LNCaP clone FGC (cell line): ENCODE results near the gene TKT.

Experiments used
- DNase-seq: peaks from one replicate; pipeline ENCODE4 v3.0.0-alpha.2; 2011; ENCODE audit warnings: low read depth
- H3K4me3 ChIP-seq: 2 replicates; pipeline ENCODE4 v1.5.1; 2011; ENCODE audit warnings: mild to moderate bottlenecking, low read depth, low read length, control low read depth
- TF ChIP-seq, protein P1 (sequence below): IDR thresholded peaks from 2 replicates; pipeline ENCODE4 v1.5.1; 2012; ENCODE audit warnings: mild to moderate bottlenecking; ENCODE audit not compliant: control insufficient read depth, insufficient read depth; ENCODE audit errors: extremely low read depth

The TKT gene

DNA sequence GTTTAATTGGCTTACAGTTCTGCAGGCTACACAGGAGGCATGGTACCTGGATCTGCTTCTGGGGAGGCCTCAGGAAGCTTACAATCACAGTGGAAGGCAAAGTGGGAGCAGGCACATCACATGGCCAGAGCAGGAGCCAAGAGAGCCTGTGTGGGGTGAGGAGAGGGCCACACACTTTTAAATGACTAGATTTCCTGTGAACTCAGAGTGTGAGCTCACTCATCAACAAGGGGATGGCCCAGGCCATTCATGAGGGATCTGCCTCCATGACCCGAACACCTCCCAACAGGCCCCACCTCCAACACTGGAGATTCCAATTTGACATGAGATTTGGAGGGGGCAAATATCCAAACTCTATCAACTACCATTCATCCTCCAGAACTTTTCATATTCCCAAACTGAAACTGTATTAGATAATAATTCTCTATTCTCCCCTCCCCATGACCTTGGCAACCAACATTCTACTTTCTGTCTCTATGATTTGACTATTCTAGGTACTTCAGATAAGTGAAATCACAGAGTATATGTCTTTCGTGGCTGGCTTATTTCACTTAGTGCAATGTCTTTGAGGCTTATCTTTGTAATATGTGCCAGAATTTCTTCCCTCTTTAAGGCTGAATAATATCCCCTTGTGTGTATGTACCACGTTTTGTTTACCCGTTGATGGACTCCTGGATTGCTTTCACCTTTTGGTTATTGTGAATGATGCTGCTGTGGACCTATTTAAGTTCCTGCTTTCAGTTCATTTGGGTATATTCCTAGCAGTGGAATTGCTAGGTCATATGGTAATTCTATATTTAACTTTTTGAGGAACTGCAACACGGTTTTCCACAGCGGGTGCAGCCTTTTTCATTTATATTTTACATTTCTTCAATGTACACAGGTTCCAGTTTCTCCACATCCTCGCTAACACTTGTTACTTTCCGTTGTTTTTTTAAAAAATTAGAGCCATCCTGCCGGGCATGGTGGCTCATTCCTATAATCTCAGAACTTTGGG lies 43.8 kb downstream of the TKT start:
- H3K4me3 ChIP-seq: no peak overlapping the region
- TF ChIP-seq, protein P1, sequence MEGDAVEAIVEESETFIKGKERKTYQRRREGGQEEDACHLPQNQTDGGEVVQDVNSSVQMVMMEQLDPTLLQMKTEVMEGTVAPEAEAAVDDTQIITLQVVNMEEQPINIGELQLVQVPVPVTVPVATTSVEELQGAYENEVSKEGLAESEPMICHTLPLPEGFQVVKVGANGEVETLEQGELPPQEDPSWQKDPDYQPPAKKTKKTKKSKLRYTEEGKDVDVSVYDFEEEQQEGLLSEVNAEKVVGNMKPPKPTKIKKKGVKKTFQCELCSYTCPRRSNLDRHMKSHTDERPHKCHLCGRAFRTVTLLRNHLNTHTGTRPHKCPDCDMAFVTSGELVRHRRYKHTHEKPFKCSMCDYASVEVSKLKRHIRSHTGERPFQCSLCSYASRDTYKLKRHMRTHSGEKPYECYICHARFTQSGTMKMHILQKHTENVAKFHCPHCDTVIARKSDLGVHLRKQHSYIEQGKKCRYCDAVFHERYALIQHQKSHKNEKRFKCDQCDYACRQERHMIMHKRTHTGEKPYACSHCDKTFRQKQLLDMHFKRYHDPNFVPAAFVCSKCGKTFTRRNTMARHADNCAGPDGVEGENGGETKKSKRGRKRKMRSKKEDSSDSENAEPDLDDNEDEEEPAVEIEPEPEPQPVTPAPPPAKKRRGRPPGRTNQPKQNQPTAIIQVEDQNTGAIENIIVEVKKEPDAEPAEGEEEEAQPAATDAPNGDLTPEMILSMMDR: no peak
- no peak for DNase-seq

GRCh38 chr3:53202331-53203015 lies 53.3 kb downstream of the TKT start:
- no peak overlapping the region for H3K4me3 ChIP-seq
- DNase-seq: no peak
- TF ChIP-seq, protein P1: no peak

GRCh38 chr3:53200501-53201498 lies 55.0 kb downstream of the TKT start:
- TF ChIP-seq, protein P1: no peak
- no peak overlapping the region for H3K4me3 ChIP-seq
- no peak for DNase-seq

DNA sequence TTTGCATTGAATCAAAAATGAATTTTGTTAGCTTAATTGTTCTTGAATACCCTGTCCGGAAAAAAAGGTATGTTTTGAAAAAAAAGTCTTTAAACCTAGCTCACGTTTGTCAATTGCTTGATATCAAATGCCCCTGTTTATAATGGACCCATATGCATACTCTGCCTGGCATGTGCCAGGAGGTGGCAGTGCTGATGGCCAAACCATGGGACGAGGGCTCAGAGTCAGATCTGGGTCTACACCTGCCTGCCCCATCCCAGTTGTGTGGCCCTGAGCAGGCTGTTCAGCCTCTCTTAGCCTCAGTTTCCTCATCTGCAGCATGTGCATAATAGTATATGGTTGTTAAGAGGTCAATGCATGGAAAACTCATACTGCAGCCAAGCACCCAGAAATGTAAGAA lies 56.0 kb downstream of the TKT start:
- no peak for DNase-seq
- TF ChIP-seq, protein P1: peak; percentile 24; the same call in 1 of the 2 replicates
- H3K4me3 ChIP-seq: no peak overlapping the region

- TF ChIP-seq, protein P1: no peak
- DNase-seq: no peak
- H3K4me3 ChIP-seq: no peak overlapping the region
These were observed 56.8 kb downstream of the TKT start for GRCh38 chr3:53198996-53199395.

DNA sequence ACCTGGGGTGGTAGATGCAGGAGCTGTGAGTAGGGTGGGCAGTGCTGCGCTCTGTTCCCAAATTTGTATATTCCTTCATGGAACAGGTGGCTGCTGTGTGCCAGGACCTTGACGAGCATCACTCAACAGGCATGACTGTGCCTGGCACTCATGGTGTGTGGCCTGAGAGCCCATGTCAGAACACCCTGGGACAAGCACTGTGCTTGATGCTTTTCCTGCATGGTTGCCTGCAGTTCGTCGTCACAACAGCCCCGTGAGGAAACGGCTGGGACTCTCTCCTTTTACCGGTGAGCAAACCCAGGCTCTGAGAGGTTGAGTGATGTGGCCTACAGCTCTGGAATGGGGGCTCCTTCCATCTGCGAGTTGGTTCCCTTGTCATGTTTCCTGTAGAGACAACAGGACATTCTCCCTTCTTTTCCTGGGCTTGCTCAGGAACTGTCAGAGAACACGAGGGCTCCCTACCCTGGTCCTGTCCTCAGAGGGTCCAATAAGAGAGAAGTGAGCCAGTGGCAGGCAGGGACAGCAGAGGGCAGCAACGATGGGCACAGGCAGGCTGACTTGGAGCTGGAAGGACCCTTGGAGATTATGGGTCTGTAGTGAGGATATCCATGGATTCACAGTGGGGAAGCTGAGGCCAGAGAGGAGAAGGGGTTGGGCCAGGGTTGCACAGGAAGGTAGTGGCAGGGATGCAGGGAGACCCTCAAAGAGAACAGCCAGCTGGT lies 57.4 kb downstream of the TKT start:
- DNase-seq: no peak
- H3K4me3 ChIP-seq: no peak overlapping the region
- TF ChIP-seq, protein P1: no peak
